ENCODE measurements around the gene HEPACAM.

Gene HEPACAM

DNA sequence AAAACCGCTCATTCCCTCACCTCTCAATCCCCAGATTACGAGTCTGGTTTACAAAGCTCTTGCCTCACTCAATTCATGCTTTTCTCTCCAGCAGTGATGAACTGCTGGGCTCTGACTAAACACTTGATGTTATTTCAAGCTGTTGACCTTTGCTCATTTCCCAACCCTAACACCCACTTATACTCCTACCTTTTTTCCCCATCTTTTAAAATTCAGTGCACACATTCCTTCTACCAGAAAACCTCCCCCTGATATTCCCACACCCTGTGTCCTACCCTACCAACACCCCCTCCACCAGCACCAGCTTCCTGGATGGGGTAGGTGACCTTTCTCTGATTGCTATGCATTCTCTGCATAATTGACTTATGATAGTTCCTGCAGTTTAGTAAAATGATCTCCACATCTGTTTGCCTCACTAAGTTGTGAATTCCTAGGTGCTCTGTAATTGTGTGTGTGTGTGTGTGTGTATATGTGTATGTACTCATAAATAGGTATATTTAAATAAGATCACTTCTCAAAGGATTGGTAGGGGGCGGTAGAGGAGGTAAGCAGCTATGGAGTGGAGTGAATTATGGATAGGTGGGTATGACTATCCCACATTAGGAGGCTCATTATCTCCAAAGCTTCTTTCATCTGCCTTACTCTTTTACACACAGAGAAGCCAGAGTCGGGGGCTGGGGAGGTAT, 842 bp downstream of the HEPACAM start:
- H3K9me3 Mint-ChIP-seq = no peaks in the 10 kb centered on the region
- ATAC-seq = no peak
- H3K27me3 Mint-ChIP-seq = peaks cover 2% of the 10 kb centered on the region
- H3K4me3 Mint-ChIP-seq = no peak overlapping the region
- DNase-seq = no peak
- H3K27ac Mint-ChIP-seq = no peak overlapping the region
- no peaks in the 10 kb centered on the region for H3K36me3 Mint-ChIP-seq (ENCODE audit: low read depth)
- H3K4me1 Mint-ChIP-seq = peaks cover 8% of the 10 kb centered on the region

- Mint-ChIP-seq H3K4me3 (no peak overlapping the region), H3K4me1 (peaks cover 8% of the 10 kb centered on the region), H3K9me3 (no peaks in the 10 kb centered on the region), H3K36me3 (ENCODE audit: low read depth) (no peaks in the 10 kb centered on the region), H3K27ac (no peak overlapping the region), H3K27me3 (no peaks in the 10 kb centered on the region)
- no peak for DNase-seq
- no peak for ATAC-seq
Measured at GRCh38 chr11:124930799-124931198, 5.0 kb downstream of the HEPACAM start.

- no peak overlapping the region for H3K4me3 Mint-ChIP-seq
- ATAC-seq (no peak), DNase-seq (no peak)
- no peaks in the 10 kb centered on the region for H3K36me3 Mint-ChIP-seq (ENCODE audit: low read depth)
- H3K27ac Mint-ChIP-seq = no peak overlapping the region
- no peaks in the 10 kb centered on the region for H3K27me3 Mint-ChIP-seq
- no peaks in the 10 kb centered on the region for H3K9me3 Mint-ChIP-seq
- peaks cover 8% of the 10 kb centered on the region for H3K4me1 Mint-ChIP-seq
Measured at GRCh38 chr11:124928942-124929665, 6.7 kb downstream of the HEPACAM start.

DNA sequence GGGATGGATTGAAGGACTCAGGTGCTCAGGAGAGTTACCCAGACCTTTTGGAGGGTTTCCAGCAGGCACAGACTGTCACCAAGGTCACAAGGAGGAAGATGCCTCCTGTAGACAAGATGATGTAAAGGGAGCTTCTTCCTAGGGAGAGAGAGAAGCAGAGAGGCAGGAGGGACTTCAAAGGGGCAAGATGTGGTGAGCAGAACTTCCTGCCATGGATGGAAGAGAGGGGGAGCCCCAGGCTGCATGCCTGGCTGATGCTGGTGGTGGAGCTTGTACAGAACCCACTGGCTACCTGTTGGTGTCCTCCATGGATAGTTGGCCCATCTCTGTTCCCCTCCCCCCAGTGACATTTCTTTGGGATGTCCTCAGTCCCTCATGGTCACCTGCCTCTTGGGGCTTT, 12.6 kb downstream of the HEPACAM start:
- no peak for DNase-seq
- no peak overlapping the region for H3K27ac Mint-ChIP-seq
- no peaks in the 10 kb centered on the region for H3K36me3 Mint-ChIP-seq (ENCODE audit: low read depth)

GRCh38 chr11:124922831-124923230, 13.0 kb downstream of the HEPACAM start:
- Mint-ChIP-seq H3K4me3 (no peak overlapping the region), H3K27ac (no peak overlapping the region)
- ATAC-seq = no peak

More for the DNA sequence above, 12.6 kb downstream of the HEPACAM start:
- H3K27me3 Mint-ChIP-seq = peaks cover 3% of the 10 kb centered on the region
- peaks cover 16% of the 10 kb centered on the region for H3K4me1 Mint-ChIP-seq
- H3K9me3 Mint-ChIP-seq = no peaks in the 10 kb centered on the region
- ATAC-seq = no peak
- no peak overlapping the region for H3K4me3 Mint-ChIP-seq

GRCh38 chr11:124920870-124921609, 14.8 kb downstream of the HEPACAM start:
- Mint-ChIP-seq H3K36me3 (ENCODE audit: low read depth) (no peaks in the 10 kb centered on the region), H3K4me3 (peak overlapping the region; percentile 34), H3K27me3 (peaks cover 4% of the 10 kb centered on the region)

More at GRCh38 chr11:124922831-124923230, 13.0 kb downstream of the HEPACAM start:
- H3K4me1 Mint-ChIP-seq = peaks cover 16% of the 10 kb centered on the region
- peaks cover 3% of the 10 kb centered on the region for H3K27me3 Mint-ChIP-seq
- H3K9me3 Mint-ChIP-seq = no peaks in the 10 kb centered on the region
- DNase-seq = no peak
- no peaks in the 10 kb centered on the region for H3K36me3 Mint-ChIP-seq (ENCODE audit: low read depth)

GRCh38 chr11:124920356-124920755, 15.5 kb downstream of the HEPACAM start:
- DNase-seq (no peak), ATAC-seq (no peak)
- H3K27ac Mint-ChIP-seq = no peak overlapping the region
- H3K9me3 Mint-ChIP-seq = no peaks in the 10 kb centered on the region
- no peaks in the 10 kb centered on the region for H3K36me3 Mint-ChIP-seq (ENCODE audit: low read depth)
- H3K27me3 Mint-ChIP-seq = peaks cover 4% of the 10 kb centered on the region
- H3K4me3 Mint-ChIP-seq = peak overlapping the region; percentile 34
- peaks cover 16% of the 10 kb centered on the region for H3K4me1 Mint-ChIP-seq

More at GRCh38 chr11:124920870-124921609, 14.8 kb downstream of the HEPACAM start:
- Mint-ChIP-seq H3K9me3 (no peaks in the 10 kb centered on the region), H3K4me1 (peaks cover 16% of the 10 kb centered on the region), H3K27ac (peak overlapping the region; percentile 46)
- peak; percentile 82 for DNase-seq
- peak; percentile 72 for ATAC-seq

DNA sequence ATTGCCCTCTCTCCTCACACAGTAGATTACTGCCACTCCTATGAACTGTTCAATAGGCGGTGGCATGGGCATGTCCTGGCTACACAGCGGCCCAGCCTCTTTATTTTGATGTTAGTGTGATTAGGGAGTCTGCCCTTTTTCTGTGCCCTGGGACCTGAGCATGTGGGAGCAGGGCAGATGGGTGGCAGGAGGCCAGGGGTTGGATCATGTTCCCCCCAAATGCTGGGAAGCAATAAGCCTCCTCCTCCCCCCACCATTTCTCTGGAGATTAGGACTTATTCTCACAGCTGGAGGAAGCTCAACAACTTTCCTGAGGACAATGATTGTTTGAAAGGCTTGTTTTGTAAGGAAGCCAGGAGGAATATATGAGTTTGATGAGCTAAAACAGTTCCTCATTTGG, 15.9 kb downstream of the HEPACAM start:
- Mint-ChIP-seq H3K36me3 (ENCODE audit: low read depth) (no peaks in the 10 kb centered on the region), H3K27me3 (peaks cover 4% of the 10 kb centered on the region), H3K4me1 (peaks cover 16% of the 10 kb centered on the region), H3K27ac (no peak overlapping the region), H3K9me3 (no peaks in the 10 kb centered on the region), H3K4me3 (no peak overlapping the region)
- DNase-seq (no peak), ATAC-seq (no peak)

- Mint-ChIP-seq H3K27me3 (peaks cover 4% of the 10 kb centered on the region), H3K4me1 (peaks cover 16% of the 10 kb centered on the region), H3K27ac (no peak within 1 kb of the TSS), H3K36me3 (ENCODE audit: low read depth) (no peaks in the 10 kb centered on the region), H3K4me3 (no peak within 1 kb of the TSS), H3K9me3 (no peaks in the 10 kb centered on the region)
- no peak for DNase-seq
- ATAC-seq = no peak
Measured at GRCh38 chr11:124918950-124919349, 16.9 kb downstream of the HEPACAM start, which contains the start of gene HEPN1. TSS of gene HEPN1 (plus strand) at chr11:124919250.

DNA sequence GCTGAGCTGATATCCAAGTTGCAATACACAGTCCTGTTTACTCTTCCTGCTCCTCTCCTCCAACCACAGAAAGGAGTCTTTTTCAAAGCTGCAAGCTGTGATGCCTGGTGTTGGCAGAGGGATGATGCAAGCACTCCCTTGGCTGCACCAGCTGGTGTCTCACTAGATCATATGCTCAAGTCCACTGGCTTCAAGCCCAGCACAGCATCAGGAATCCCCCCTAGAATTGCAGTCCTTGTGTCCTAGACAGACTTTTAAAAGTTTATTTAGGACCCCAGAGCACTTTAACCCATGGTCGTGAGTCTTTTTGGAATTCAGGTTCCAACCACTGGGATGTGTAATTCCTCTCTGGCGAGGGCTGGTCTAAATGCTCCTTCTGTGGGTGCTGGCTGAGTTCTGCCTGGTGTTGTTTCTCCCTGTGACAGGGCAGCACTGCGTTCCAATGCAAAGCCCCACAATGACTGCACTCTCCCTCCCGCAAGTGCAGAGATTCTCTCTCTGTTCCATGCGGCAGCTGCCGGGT, 18.7 kb downstream of the HEPACAM start:
- H3K27me3 Mint-ChIP-seq = peaks cover 4% of the 10 kb centered on the region

GRCh38 chr11:124916370-124916710, 19.5 kb downstream of the HEPACAM start:
- no peak overlapping the region for H3K27ac Mint-ChIP-seq
- H3K27me3 Mint-ChIP-seq = peaks cover 1% of the 10 kb centered on the region
- H3K36me3 Mint-ChIP-seq (ENCODE audit: low read depth) = peaks cover 3% of the 10 kb centered on the region
- H3K4me1 Mint-ChIP-seq = peaks cover 3% of the 10 kb centered on the region
- ATAC-seq = no peak
- peaks cover 11% of the 10 kb centered on the region for H3K9me3 Mint-ChIP-seq
- H3K4me3 Mint-ChIP-seq = no peak overlapping the region
- DNase-seq = no peak

More for the DNA sequence above, 18.7 kb downstream of the HEPACAM start:
- DNase-seq = no peak
- peaks cover 5% of the 10 kb centered on the region for H3K4me1 Mint-ChIP-seq
- no peak overlapping the region for H3K27ac Mint-ChIP-seq
- H3K36me3 Mint-ChIP-seq (ENCODE audit: low read depth) = no peaks in the 10 kb centered on the region
- H3K4me3 Mint-ChIP-seq = no peak overlapping the region
- ATAC-seq = no peak
- peaks cover 4% of the 10 kb centered on the region for H3K9me3 Mint-ChIP-seq

DNA sequence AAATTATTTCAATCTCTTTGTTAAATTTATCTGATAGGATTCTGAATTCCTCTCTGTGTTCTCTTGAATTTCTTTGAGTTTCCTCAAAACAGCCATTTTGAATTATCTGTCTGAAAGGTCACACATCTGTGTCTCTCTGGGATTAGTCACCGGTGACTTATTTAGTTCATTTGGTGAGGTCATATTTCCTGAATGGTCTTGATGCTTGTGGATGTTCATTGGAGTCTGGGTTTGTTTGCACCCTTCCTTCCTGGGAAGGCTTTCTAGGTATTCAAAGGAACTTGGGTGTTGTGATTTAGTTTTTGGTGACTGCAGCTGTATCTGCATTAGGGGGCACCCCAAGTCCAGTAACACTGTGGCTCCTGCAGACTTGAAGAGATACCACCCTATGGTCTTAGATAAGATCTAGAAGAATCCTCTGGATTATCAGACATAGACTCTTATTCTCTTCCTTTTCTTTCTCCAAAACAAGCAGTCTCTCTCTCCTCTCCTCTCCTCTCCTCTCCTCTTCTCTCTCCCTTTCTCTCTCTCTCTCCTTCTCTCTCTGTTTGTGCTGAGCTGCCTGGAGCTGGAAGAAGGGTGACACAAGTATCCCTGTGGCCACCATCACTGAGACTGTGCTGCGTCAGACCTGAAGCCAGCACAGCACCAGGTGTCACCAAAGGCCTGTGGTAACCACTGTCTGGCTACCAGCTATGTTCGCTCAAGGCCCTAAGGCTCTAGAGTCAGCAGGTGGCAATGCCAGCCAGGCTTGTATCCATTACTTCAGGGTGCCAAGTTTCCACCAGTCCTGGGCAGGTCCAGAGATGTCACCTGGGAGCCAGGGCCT, 20.1 kb downstream of the HEPACAM start:
- H3K4me1 Mint-ChIP-seq = peaks cover 2% of the 10 kb centered on the region
- ATAC-seq (no peak), DNase-seq (no peak)
- no peak overlapping the region for H3K4me3 Mint-ChIP-seq
- H3K27me3 Mint-ChIP-seq = peaks cover 1% of the 10 kb centered on the region
- peaks cover 11% of the 10 kb centered on the region for H3K9me3 Mint-ChIP-seq
- peaks cover 3% of the 10 kb centered on the region for H3K36me3 Mint-ChIP-seq (ENCODE audit: low read depth)
- H3K27ac Mint-ChIP-seq = no peak overlapping the region

- Mint-ChIP-seq H3K4me3 (no peak overlapping the region), H3K27me3 (peaks cover 16% of the 10 kb centered on the region), H3K4me1 (no peaks in the 10 kb centered on the region), H3K27ac (no peak overlapping the region), H3K36me3 (ENCODE audit: low read depth) (no peaks in the 10 kb centered on the region), H3K9me3 (no peaks in the 10 kb centered on the region)
- no peak for ATAC-seq
- no peak for DNase-seq
Measured at GRCh38 chr11:124902616-124903015, 33.2 kb downstream of the HEPACAM start.

GRCh38 chr11:124900464-124900863, 35.4 kb downstream of the HEPACAM start:
- no peak overlapping the region for H3K27ac Mint-ChIP-seq
- no peaks in the 10 kb centered on the region for H3K4me1 Mint-ChIP-seq
- ATAC-seq = no peak
- peaks cover 14% of the 10 kb centered on the region for H3K27me3 Mint-ChIP-seq
- no peaks in the 10 kb centered on the region for H3K36me3 Mint-ChIP-seq (ENCODE audit: low read depth)
- no peak overlapping the region for H3K4me3 Mint-ChIP-seq
- H3K9me3 Mint-ChIP-seq = no peaks in the 10 kb centered on the region
- no peak for DNase-seq
